HAP-1 (cell line): ENCODE data around the gene RPL31.
A peak's percentile ranks its signal among the peaks of the same experiment; 100 is the strongest.
"Not testable (repeated sequence)": the region's sequence is repeated elsewhere in the genome, so short reads cannot be mapped to it uniquely, and the experiment has no call there.

Source experiments
- DNase-seq, 2 experiments: peaks; one replicate each; pipeline ENCODE4 v3.0.0-alpha.2; 2016 to 2020; ENCODE audit warnings: low spot score in 2 of 2
- H3K27me3 ChIP-seq: fragments of 250-450 bp; sonication (Bioruptor Pico); 2 replicates; pipeline ENCODE4 v1.5.1; 2020; ENCODE audit warnings: low read depth, mild to moderate bottlenecking, moderate library complexity
- H3K36me3 ChIP-seq: fragments of 250-450 bp; sonication (Bioruptor Pico); replicated peaks from 2 replicates; pipeline ENCODE4 v1.5.1; 2020; ENCODE audit warnings: mild to moderate bottlenecking
- H3K4me1 ChIP-seq: fragments of 250-450 bp; sonication (Bioruptor Pico); 2 replicates; pipeline ENCODE4 v1.5.1; 2020; ENCODE audit warnings: mild to moderate bottlenecking
- H3K4me3 ChIP-seq: fragments of 250-450 bp; sonication (Bioruptor Pico); 2 replicates; pipeline ENCODE4 v1.5.1; 2020; ENCODE audit warnings: mild to moderate bottlenecking, moderate library complexity
- H3K9me3 ChIP-seq: fragments of 250-450 bp; sonication (Bioruptor Pico); 2 replicates; pipeline ENCODE4 v1.5.1; 2020; ENCODE audit warnings: mild to moderate bottlenecking, moderate library complexity
- in situ Hi-C: fragments of 300-500 bp; cut with MboI; formaldehyde crosslinking; loops from 3 replicates; pipeline ENCODE4 v1.14.3; 2020; ENCODE audit warnings: low sequenced_read_pairs, inconsistent platforms, mixed read lengths

Gene RPL31

DNA sequence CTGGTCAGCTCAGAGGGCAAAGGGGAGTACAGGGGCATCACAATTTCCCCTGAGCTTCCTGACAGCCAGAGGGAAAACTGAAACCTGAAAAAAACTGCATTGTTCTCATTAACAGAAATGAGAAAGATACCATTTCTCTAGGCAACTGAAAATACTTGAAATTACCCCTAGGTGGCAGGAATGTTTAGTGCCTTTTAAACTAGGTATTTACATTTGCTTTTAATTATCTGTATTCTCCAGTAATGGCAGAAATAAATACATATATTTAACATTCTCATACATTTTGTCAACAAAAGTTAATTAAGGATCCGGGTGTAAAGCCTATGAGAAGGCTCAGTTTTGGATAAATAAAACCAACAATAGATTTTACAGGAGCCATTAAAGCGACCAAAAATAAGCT lies 34.5 kb downstream of the RPL31 start:
- Histone ChIP-seq H3K27me3 (no peaks in the 10 kb centered on the region), H3K4me3 (no peak overlapping the region), H3K9me3 (no peaks in the 10 kb centered on the region), H3K36me3 (peaks cover 4% of the 10 kb centered on the region; the same call in 1 of the 2 replicates), H3K4me1 (no peaks in the 10 kb centered on the region)
- in situ Hi-C loops: no loop called here
- peak in 1 of 2 experiments; percentile 31 for DNase-seq

DNA sequence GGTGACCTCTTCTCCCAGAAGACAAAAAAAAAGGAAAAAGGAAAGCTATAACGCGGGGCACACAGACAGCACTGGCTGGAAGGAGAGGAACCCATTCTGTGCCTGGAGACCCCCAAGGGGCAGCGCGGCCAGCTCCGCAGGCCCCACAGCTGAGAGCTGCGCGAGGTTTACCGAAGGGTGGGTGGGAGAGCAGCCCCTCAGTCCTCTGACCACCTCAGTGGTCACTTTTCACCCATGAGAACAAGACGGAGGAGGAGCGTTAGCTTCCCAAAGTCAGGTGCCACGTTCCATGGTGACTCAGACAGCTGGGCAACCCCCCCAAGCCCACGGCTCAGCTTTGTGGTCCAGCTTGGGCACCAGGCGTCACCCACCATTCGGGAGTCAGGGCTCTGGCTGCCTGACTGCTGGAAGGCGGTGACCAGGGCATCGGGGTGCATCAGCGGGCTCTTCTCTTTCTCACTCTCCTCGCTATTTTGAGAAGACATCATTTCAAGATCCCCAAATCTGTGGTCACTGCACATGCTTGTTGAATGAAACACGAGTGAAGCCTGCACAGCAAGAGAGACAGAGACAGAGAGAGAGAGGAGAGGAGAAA lies 35.2 kb downstream of the RPL31 start:
- in situ Hi-C loops: no loop called here
- Histone ChIP-seq H3K4me3 (no peak overlapping the region), H3K27me3 (no peaks in the 10 kb centered on the region), H3K4me1 (no peaks in the 10 kb centered on the region), H3K36me3 (peaks cover 4% of the 10 kb centered on the region; the same call in 1 of the 2 replicates), H3K9me3 (no peaks in the 10 kb centered on the region)
- DNase-seq: no peak

DNA sequence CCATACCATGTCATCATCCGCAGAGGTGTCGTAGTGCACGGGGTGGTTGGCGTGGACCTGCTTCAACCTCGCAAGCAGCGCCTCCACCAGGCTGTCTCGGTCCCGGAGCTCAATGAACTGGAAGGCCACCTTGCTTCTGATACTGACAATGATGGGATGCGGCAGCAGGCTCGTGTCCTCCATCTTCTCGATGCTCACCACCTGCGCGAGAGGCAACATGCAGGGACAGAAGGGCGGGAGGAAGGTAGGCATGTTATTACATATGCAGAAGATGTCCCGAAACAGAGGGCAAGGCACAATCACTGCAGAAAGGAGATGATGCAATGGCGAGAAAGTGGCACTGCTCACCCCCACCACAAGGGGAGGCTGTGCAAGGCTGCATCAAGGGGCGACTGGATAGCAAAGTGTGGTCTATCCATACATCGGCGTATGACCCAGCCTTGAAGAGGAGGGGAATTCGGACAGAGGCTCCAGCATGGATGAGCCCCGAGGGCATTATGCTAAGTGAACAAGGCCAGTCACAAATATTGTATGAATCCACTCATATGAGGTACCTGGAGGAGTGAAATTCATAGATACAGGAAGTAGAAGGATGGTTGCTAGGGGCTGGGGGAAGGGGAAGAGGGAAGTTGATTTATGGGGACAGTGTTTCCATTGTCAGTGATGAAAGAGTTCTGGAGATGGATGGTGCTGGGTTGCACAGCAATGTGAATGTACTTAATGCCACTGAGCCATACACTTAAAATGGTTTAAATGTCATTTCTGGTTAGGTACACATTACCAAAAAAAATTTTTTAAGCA lies 36.6 kb downstream of the RPL31 start:
- in situ Hi-C loops: no loop called here
- DNase-seq: peak in 1 of 2 experiments; percentile 49
- no peaks in the 10 kb centered on the region for H3K4me1 ChIP-seq
- H3K36me3 ChIP-seq: peaks cover 4% of the 10 kb centered on the region; the same call in 1 of the 2 replicates
- H3K27me3 ChIP-seq: no peaks in the 10 kb centered on the region
- no peaks in the 10 kb centered on the region for H3K9me3 ChIP-seq
- H3K4me3 ChIP-seq: no peak overlapping the region

DNA sequence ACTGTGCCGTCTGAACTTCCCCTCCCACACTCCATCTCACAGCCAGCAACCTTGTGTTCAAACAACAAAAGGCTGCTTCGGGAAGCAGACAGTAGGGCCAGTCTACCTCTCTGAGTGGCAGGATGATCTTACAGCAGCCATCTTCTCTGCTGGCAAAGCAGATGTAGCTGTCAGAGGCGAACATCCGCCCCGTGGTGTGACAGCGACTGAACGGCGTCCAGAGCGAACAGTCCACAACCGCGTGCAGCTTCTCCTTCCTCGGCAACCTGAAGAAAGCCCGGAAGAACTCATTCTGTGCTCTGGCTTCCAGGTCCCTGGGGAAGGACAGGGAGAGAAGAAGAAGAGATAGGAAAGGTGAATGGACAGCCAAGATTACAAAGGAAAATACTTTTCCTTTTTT lies 38.0 kb downstream of the RPL31 start:
- H3K36me3 ChIP-seq: peaks cover 4% of the 10 kb centered on the region; the same call in 1 of the 2 replicates
- in situ Hi-C loops: no loop called here
- H3K4me1 ChIP-seq: no peaks in the 10 kb centered on the region
- no peaks in the 10 kb centered on the region for H3K9me3 ChIP-seq
- H3K4me3 ChIP-seq: no peak overlapping the region
- DNase-seq: no peak
- no peaks in the 10 kb centered on the region for H3K27me3 ChIP-seq

DNA sequence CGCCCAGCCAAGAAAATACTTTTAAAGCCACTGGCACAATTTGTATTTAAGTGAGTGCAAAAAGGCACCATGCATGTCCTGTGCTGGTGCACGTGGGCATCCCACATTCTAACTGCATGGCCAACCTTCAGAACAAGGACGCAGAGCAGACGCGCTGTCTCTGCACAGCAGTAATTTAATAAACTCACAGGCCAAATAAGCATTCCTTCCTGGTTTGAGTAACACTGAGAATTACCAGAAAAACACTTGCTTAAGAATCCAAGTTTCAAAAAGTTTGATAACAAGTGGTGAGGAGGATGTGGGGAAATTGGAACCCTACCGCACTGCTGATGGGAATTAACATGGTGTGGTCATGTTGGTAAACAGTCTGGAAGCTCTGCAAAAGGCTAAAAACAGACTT lies 38.7 kb downstream of the RPL31 start:
- Histone ChIP-seq H3K27me3 (no peaks in the 10 kb centered on the region), H3K4me3 (no peak overlapping the region), H3K36me3 (peaks cover 1% of the 10 kb centered on the region; the same call in 1 of the 2 replicates), H3K9me3 (no peaks in the 10 kb centered on the region), H3K4me1 (no peaks in the 10 kb centered on the region)
- in situ Hi-C loops: no loop called here
- no peak for DNase-seq

DNA sequence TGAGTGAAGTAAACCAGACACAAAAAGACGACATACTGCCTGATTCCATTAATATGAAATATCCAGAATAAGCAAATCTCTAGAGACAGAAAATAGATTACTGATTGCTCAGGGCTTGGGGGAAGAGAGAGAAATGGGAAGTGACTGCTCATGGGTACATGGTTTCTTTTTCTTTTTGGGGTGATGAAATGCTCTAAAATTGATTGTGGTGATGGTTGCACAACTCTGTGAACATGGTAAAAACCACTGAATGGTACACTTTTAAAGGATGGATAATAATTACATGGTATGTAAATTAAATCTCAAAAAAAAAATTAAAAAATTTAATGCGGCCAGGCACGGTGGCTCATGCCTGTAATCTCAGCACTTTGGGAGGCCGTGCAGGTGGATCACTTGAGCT lies 39.3 kb downstream of the RPL31 start:
- no peaks in the 10 kb centered on the region for H3K9me3 ChIP-seq
- in situ Hi-C loops: no loop called here
- H3K27me3 ChIP-seq: no peaks in the 10 kb centered on the region
- no peak overlapping the region for H3K4me3 ChIP-seq
- no peaks in the 10 kb centered on the region for H3K4me1 ChIP-seq
- no peak for DNase-seq
- no peaks in the 10 kb centered on the region; the same call in 1 of the 2 replicates for H3K36me3 ChIP-seq

DNA sequence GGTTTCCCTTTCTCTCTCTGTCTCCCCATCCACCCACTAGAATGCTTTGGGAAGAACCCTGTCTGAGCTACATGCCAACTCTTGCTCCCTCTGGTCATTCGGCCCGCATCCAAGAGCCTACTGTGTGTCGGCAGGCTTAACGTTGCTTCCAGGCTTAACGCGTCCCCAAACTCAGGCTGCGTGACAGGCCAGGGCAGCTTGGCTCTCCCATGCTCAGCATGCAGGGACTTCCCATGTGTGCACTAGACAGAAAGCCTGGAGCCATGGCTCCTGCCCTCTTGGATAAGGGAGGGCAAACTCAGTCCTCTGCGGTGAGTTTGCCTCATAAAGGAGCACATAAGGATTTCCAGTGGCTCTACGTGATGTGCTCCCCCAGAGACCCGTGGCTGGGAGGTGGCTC lies 43.2 kb downstream of the RPL31 start:
- no peaks in the 10 kb centered on the region for H3K27me3 ChIP-seq
- in situ Hi-C loops: no loop called here
- no peaks in the 10 kb centered on the region for H3K4me1 ChIP-seq
- no peak overlapping the region for H3K4me3 ChIP-seq
- H3K36me3 ChIP-seq: no peaks in the 10 kb centered on the region
- no peak for DNase-seq
- no peaks in the 10 kb centered on the region for H3K9me3 ChIP-seq

DNA sequence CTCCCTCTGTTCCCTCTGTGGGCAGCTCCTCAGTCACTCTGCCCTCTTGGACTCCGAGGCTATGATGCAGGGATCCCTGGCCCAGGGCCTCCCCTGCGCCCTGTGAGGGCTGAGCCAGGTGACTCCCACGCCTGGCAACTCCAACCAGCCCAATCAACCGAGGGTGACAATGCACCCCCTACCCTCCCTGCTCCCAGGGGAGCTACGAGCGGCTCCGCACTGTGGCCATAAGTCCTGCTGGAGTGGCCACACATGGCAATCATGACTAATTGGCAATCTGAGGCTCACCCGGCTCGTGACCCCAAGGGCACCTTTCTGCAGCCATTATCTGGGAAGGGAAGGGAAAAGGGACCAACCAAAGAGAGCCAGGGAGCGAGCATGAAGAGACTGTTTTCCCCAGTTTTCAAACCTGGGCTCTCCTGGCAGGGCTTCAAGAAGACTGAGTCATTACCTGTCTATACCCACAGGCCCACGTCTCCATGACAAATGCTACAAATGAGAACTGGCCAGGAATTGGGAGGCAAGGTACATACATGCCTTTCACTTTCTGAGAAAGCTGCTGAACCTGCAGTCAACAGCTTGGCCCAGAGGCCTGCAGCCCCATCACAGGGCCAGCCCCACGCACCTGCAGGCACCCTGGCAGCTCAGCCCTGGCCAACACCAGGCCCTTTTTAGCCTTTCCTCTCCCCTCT lies 45.1 kb downstream of the RPL31 start:
- H3K4me1 ChIP-seq: no peaks in the 10 kb centered on the region
- in situ Hi-C loops: no loop called here
- no peak for DNase-seq

DNA sequence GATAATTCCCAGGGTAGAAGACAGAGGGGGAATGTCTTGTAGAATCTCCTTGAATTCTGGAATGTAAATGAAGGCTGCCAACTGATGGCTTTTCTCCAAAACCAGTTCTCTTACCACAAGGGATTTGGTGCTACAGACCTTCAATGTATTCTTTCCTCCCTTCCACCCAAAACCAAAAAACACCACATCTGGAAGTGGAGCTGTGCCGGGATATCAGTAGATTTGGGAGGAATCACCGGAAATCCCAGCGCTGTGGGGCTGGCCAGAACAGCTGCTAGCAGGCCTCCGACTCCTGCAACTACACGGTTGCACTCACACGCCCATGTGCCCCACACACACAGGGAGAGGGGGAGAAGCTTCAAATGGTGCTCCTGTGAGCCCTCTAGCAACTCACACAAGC lies 45.7 kb downstream of the RPL31 start:
- H3K4me3 ChIP-seq: no peak overlapping the region
- no peaks in the 10 kb centered on the region for H3K9me3 ChIP-seq
- H3K27me3 ChIP-seq: no peaks in the 10 kb centered on the region
- no peaks in the 10 kb centered on the region for H3K4me1 ChIP-seq
- no peaks in the 10 kb centered on the region for H3K36me3 ChIP-seq
- in situ Hi-C loops: no loop called here
- DNase-seq: no peak

More for the DNA sequence above, 45.1 kb downstream of the RPL31 start:
- H3K9me3 ChIP-seq: no peaks in the 10 kb centered on the region
- H3K36me3 ChIP-seq: no peaks in the 10 kb centered on the region
- H3K4me3 ChIP-seq: no peak overlapping the region
- no peaks in the 10 kb centered on the region for H3K27me3 ChIP-seq

DNA sequence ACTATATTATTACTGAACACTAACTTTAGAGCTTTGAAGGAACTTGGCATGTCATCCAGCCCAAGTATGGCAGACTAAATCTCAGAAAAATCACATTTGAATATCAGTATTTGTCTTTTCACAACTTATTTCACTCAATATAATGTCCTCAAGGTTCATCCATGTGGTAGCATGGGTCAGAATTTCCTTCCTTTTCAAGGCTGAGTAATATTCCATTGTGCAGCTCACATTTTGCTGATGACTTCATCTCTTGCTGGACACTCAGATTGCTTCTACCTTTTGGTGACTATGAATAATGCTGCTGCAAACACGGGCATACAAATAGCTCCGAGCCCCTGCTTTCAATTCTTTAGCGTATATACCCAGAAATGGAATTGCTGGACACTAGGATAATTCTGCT lies 46.7 kb downstream of the RPL31 start:
- DNase-seq: no peak
- Histone ChIP-seq H3K4me1 (no peaks in the 10 kb centered on the region), H3K36me3 (no peaks in the 10 kb centered on the region; the same call in 1 of the 2 replicates), H3K27me3 (no peaks in the 10 kb centered on the region), H3K4me3 (no peak overlapping the region), H3K9me3 (no peaks in the 10 kb centered on the region)
- in situ Hi-C loops: no loop called here

DNA sequence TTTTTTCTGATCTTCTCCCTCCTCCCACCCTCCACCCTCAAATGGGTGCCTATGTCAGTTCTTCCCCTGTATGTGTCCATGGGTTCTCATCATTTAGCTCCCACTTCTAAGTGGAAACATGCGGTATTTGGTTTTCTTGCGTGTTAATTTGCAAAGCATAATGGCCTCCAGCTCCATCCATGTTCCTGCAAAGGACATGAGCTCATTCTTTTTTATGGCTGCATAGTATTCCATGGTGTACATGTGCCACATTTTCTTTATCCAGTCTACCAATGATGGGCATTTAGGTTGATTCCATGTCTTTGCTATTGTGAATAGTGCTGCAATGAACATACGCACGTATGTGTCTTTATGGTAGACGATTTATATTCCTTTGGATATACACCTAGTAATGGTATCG lies 48.8 kb downstream of the RPL31 start:
- H3K4me1 ChIP-seq, H3K36me3 ChIP-seq, H3K27me3 ChIP-seq, H3K9me3 ChIP-seq, in situ Hi-C loops, DNase-seq, H3K4me3 ChIP-seq: not testable (repeated sequence)

DNA sequence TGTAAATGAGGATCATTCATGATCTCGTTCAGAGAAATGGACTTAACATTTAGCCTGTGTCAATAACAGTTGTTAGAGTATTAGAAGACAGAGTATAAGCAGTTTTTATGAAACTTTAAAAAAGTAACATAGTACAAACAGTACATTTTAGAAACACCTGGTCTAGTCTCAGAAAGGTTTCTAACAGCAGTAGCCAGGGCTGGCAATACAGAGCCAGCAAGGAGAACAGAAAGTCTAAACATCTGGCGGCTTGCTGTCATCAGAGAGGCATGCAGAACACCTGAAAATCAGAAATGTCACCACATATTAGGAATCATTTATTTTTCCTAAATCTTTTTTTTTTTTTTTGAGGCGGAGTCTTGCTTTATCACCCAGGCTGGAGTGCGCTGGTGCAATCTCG lies 50.1 kb downstream of the RPL31 start:
- H3K9me3 ChIP-seq: no peaks in the 10 kb centered on the region
- no peak for DNase-seq
- H3K27me3 ChIP-seq: no peaks in the 10 kb centered on the region
- H3K4me3 ChIP-seq: no peak overlapping the region
- no peaks in the 10 kb centered on the region for H3K4me1 ChIP-seq
- H3K36me3 ChIP-seq: peaks cover 3% of the 10 kb centered on the region; the same call in 1 of the 2 replicates
- in situ Hi-C loops: no loop called here

DNA sequence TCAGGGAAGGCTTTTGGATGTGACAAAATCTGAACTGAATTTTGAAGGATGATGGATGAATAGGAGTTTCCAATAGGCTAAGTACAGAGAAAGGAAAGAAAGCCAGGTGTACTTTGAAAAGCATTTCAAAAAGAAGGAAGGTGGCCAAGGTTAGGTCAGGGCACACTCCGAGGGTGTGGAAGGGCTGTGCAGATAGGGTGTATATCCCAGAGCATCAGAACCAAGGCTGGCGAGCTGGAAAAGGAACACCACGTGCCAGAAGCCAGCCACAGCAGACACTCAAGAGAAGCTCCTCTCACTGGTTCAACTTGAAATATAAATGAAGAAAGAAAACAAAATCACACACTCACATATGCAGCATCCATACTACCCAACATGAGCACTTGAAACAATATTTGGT lies 51.0 kb downstream of the RPL31 start:
- Histone ChIP-seq H3K9me3 (no peaks in the 10 kb centered on the region), H3K4me3 (no peak overlapping the region), H3K36me3 (peaks cover 3% of the 10 kb centered on the region; the same call in 1 of the 2 replicates), H3K27me3 (no peaks in the 10 kb centered on the region), H3K4me1 (no peaks in the 10 kb centered on the region)
- no peak for DNase-seq
- in situ Hi-C loops: no loop called here
